HEK293T (cell line): Measurements from ENCODE around the gene MARCKS.

Experiments used
- ARNT ChIP-seq: fragments of 450-650 bp; IDR thresholded peaks from 2 replicates; pipeline ENCODE4 v1.6.1; 2017; ENCODE audit warnings: mild to moderate bottlenecking
- BHLHE40 ChIP-seq: fragments of 450-650 bp; IDR thresholded peaks from 2 replicates; pipeline ENCODE4 v1.6.1; 2016; ENCODE audit warnings: mild to moderate bottlenecking, moderate library complexity, borderline replicate concordance
- ELF4 ChIP-seq: fragments of 450-650 bp; IDR thresholded peaks from 2 replicates; pipeline ENCODE4 v1.6.1; 2017; ENCODE audit warnings: antibody characterized with exemption
- FOXA1 ChIP-seq: fragments of 450-650 bp; IDR thresholded peaks from 2 replicates; pipeline ENCODE4 v1.6.1; 2016; ENCODE audit warnings: mild to moderate bottlenecking
- FOXK2 ChIP-seq: fragments of 450-650 bp; IDR thresholded peaks from 2 replicates; pipeline ENCODE4 v1.6.1; 2016; ENCODE audit warnings: mild to moderate bottlenecking
- FOXM1 ChIP-seq: fragments of 450-650 bp; IDR thresholded peaks from 2 replicates; pipeline ENCODE4 v1.6.1; 2017; ENCODE audit warnings: mild to moderate bottlenecking, borderline replicate concordance
- LEF1 ChIP-seq: fragments of 450-650 bp; IDR thresholded peaks from 2 replicates; pipeline ENCODE4 v1.6.1; 2017; ENCODE audit warnings: mild to moderate bottlenecking, borderline replicate concordance
- NFRKB ChIP-seq: fragments of 450-650 bp; IDR thresholded peaks from 2 replicates; pipeline ENCODE4 v1.6.1; 2016; ENCODE audit warnings: mild to moderate bottlenecking, moderate library complexity
- PKNOX1 ChIP-seq: fragments of 450-650 bp; IDR thresholded peaks from 2 replicates; pipeline ENCODE4 v1.6.1; 2016
- SP1 ChIP-seq: fragments of 450-650 bp; IDR thresholded peaks from 2 replicates; pipeline ENCODE4 v1.6.1; 2017
- SUZ12 ChIP-seq: fragments of 450-650 bp; IDR thresholded peaks from 2 replicates; pipeline ENCODE4 v1.6.1; 2016; ENCODE audit warnings: mild to moderate bottlenecking
- TARDBP ChIP-seq: fragments of 450-650 bp; IDR thresholded peaks from 2 replicates; pipeline ENCODE4 v1.6.1; 2016
- ZNF384 ChIP-seq: fragments of 450-650 bp; IDR thresholded peaks from 2 replicates; pipeline ENCODE4 v1.6.1; 2016

GRCh38 chr6:113875470-113875869 is 18.3 kb downstream of the MARCKS start:
- TF ChIP-seq BHLHE40: no peak
- TF ChIP-seq SUZ12: no peak
- TF ChIP-seq NFRKB: no peak
- no peak for TF ChIP-seq ZNF384
- no peak for TF ChIP-seq TARDBP
- TF ChIP-seq FOXK2: no peak
- TF ChIP-seq LEF1: no peak
- TF ChIP-seq FOXA1: no peak
- TF ChIP-seq ELF4: no peak
- TF ChIP-seq ARNT: no peak
- no peak for TF ChIP-seq PKNOX1
- no peak for TF ChIP-seq FOXM1
- TF ChIP-seq SP1: no peak
